HG02973 (cell line): ENCODE data around the gene IL36RN.
"Not testable (repeated sequence)": the region's sequence is repeated elsewhere in the genome, so short reads cannot be mapped to it uniquely, and the experiment has no call there.

Experiments used
- ATAC-seq: cut with Tn5 transposase; IDR thresholded peaks from one replicate; pipeline ENCODE4 v1.9.1; 2021; ENCODE audit warnings: moderate library complexity; ENCODE audit not compliant: unreplicated experiment

The IL36RN gene

DNA sequence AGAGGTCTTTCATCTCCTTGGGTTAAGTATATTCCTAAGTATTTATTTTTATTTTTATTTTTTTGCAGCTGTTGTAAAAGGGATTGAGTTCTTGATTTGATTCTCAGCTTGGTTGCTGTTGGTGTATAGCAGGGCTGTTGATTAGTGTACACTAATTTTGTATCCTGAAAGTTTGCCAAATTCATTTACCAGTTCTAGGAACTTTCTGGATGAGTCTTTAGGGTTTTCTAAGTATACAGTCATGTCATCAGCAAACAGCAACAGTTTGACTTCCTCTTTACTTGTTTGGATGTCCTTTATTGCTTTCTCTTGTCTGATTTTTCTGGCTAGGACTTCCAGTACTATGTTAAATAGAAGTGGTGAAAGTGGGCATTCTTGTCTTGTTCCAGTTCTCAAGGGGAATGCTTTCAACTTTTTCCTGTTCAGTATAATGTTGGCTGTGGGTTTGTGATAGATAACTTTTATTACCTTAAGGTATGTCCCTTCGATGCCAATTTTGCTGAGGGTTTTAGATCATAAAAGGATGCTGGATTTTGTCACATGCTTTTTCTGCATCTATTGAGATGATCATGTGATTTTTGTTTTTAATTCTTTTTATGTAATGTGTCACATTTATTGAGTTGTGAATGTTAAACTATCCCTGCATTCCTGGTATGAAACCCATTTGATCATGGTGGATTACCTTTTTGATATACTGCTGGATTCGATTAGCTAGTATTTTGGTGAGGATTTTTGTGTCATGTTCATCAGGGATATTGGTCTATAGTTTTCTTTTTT lies 38.0 kb downstream of the IL36RN start:
- not testable (repeated sequence) for ATAC-seq

DNA sequence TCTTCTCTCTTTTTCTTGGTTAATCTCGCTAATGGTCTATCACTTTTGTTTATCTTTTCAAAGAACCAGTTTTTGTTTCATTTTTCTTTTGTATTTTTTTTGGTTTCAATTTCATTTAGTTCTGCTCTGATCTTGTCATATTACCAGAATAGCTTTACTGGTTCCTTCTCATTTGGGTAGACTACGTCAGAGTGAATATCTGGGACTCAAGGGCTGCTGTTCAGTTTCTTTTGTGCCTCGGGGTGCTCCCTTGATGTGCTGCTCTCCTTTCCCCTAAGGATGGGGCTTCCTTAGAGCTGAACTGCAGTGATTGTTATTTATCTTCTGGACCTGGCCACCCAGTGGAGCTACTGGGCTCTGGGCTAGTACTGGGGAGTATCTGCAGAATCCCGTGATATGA lies 39.0 kb downstream of the IL36RN start:
- ATAC-seq: peak; percentile 70

DNA sequence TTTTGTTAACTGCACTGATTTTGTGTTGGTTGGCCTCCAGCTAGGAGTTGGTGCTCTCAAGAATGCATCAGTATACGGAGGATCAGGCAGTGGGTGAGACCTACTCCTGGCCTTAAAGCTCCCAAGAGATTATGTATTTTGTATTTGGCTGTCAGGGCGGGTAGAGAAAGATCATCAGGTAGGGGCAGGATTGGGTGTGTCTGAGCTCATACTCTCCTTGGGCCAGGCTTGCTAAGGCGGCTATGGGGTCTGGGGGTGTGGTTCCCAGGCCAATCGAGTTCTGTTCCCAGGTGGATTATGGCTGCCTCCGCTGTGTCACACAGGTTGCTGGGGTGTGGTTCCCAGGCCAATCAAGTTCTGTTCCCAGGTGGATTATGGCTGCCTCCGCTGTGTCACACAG lies 39.5 kb downstream of the IL36RN start:
- ATAC-seq: no peak

DNA sequence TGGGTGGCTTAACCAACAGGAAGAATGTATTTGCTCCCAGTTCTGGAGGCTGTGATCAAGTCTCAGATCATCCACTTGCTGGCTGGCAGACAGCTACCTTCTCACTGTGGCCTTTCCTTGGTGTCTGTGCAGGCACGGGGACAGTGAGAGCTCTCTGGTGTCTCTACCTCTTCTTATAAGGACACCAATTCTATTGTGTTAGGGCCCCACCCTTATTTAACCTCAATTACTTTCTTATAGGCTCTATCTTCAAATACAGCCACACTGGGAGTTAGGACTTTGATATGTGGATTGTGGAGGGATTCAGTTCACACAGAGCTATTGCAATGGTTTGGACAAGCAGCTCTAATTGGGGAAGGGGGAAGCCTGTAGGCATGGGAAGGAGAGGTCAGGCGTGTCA lies 43.1 kb downstream of the IL36RN start:
- no peak for ATAC-seq

DNA sequence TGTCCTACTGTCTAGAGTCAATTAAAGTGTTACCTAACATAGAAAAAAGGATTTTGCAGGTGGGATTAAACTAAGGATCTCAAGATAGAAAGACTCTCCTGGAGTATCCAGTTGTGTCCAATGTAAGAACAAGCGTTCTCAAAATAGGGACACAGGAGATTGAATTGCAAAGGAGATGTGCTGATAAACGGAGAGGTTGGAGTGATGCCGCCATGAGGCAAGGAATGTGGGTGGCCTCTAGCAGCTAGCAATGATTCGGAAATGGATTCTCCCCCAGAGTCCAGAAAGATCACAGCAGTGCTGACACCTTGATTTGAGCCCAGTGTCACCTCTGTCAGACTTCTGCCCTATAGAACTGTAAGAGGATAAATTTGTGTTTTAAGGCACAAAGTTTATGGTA lies 44.3 kb downstream of the IL36RN start:
- no peak for ATAC-seq

DNA sequence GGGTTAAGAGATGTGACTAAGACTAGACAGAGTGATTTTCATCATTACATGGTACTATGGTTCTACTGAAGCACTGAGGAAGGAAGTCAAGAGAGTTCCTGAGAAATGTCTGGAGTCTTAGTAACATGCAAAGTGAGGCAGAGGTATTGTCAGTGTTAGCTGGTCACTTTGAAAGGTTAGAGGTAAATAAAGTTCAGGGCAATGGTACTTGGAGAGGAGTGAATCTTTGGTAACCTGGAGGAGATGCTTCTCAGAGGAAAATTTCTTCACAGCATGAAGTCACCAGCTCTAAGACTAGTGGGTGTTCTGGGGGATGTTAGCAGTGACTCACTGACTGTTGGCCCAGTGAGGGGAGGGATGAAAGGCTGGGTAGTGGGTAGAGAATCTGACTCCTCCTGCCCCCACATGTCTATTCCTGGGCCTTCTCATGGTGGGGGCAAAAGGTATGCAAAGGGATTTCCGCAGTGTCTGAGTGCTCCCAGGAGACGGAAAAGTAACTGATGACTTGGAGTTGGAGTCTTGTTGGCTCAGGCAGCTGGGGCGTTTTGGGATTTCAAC lies 45.1 kb downstream of the IL36RN start:
- no peak for ATAC-seq

DNA sequence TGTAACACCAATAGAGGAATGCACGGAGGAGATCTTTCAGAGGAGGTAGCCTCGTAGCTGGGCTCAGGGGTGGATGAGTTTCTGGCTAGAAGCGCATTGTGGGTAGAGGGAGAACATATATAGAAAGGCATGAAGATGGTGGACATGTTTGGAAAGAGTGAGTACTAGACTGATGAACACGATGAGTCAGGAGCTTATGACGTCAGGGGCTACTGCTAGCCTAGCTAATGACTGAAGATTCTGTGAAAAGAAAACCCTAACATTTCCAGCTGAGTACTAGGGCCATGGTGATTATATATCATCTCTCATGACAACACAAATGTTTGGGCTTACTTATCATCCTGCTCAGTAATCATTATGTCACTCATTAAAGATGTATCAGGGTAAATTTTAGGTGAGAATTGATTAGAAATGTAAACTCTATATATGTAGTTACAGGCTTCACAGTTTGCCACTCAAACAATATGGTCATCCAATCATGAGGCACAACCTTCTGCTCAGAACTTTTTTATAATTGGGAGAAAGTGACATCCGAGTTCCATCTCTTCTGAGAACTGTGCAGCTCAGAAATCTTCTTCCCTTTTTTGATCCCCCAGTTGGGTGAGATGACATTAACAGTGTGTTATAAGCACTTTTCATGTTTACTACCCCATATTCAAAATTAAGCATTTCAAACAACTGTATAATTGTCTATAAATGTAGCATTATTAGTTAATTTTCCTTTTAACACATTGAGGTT lies 46.2 kb downstream of the IL36RN start:
- no peak for ATAC-seq

DNA sequence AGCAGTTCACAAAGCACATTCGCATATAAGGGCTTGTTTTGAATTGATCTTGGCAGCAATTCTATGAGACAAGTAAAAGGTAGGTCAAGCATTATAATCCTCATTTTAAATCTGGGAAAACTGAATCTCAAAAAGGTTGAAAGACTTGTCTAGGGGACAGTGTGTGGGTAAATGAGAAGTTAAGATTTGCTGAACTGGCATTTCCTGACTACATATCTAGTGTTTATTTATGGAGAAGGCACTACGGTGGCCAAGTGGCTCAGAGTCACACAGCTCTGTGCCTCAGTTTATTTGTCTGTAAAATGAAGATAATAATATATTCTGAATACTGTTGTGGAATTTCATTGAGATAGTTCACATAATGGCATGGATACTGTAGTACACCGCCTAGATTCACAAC lies 52.1 kb downstream of the IL36RN start:
- no peak for ATAC-seq

DNA sequence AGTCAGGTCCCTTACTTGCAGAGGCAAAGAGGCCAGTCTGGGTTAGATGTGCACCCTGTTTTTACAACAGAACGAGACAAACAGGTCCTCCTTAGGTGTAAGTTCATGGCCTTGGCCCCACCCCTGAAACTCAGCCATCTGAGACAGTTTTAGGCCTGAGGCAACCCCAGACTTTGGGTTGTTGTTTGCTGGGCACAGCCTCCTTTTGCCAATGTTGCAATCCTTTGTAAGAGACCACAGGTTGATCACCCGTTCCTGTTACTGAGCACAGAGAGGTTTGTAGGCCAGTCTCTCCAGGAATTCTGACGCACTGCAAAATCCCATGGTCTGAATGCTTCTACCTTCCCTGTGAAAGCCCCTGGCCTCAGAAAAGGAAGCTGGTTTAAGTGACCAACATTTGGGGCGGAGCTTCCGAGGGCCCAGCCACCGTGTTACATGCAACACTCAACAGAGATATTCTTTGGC lies 52.9 kb downstream of the IL36RN start:
- no peak for ATAC-seq

DNA sequence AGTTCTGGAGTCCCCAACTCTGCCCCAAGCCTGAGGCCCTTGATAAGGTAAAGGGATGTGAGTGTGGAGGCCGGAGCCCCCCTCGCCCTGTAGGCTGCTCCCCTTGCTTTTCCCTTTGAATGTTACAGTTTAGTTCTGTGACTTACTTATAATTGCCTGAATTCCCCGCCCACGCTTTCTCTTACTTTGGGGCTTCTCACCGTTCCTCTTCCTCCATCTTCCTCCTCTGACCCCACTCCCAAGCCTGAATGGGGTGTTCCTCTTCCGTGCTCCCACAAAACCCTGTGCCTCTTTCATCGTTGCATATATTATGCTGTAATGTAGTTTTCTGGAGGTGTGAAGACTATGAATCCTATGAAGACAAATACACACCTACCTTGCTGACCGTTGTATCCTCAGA lies 53.4 kb downstream of the IL36RN start:
- no peak for ATAC-seq

DNA sequence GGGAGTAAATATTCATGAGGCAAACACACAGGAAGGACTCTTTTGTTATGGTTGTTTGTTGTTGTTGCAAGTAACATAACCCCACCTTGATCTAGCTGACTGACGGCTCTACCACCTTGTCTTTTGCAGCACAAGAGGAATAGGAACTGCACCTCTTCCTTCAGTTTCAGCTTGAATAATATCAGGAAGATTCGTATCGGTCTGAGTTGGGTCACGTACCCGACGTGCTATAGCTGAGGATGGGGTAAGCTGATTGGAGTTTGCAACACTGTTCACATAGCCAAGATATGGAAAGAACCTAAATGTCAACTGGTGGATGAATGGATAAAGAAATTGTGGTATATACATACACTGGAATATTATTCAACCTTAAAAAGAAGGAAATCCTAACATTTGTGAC lies 53.9 kb downstream of the IL36RN start:
- ATAC-seq: no peak

DNA sequence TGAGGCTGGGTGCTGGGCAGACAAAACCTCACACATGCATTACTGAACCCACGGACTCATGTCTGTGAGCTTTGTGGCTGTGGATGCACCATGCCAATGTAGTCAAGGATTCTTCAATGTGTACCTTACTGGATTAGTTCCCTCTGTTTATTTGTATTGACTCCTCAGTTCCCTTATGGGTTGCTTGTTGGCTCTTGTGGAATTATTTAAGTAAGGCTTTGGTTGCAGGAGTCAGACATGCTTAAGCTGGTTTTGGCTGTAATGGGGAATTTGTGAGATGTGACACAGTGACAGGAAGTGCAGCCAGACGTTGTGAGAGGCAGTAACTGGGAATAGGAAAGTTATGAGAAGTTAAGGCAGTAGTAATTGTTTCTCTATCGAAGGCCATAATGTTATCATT lies 54.8 kb downstream of the IL36RN start:
- ATAC-seq: no peak
